K562 (cell line): ENCODE measurements around the gene AGO3. TPM values are rescaled to one million over a fixed set of nuclear protein-coding genes. Genes with fewer than 3 reads are reported as not detected.
A peak's percentile ranks its signal among the peaks of the same experiment; 100 is the strongest.

Source experiments
- ATAC-seq: fragments of 200-7000 bp; cut with Tn5 transposase; 3 replicates; pipeline ENCODE4 v1.9.1; 2020; ENCODE audit warnings: moderate library complexity
- BruUV-seq: library from RNA; stranded (reverse); fragments of 400-500 nt; replicated peaks from 2 replicates; lab custom pipeline; 2021; lab: Mats Ljungman, UMichigan
- CTCF ChIA-PET: fragments of 300-600 bp; formaldehyde crosslinking; extraction: SDS; loops from one replicate; lab custom pipeline; 2021; ENCODE audit warnings: low intra/inter-chr PET ratio; lab: Yijun Ruan, JAX
- POLR2A ChIA-PET: fragments of 300-600, 350-650 bp; sonication (Branson Sonifier 250); formaldehyde crosslinking; extraction: SDS; loops from one replicate; lab custom pipeline; 2021; ENCODE audit warnings: antibody characterized with exemption, inconsistent platforms; lab: Yijun Ruan, JAX
- DNase-seq, 4 experiments: peaks; one replicate each; pipeline versions ENCODE4 v3.0.0 to v3.0.0-alpha.2; 2011 to 2018; ENCODE audit warnings: low spot score in 3 of 4, mixed read lengths in 3 of 4; ENCODE audit errors: extremely low read depth in 1 of 4
- FAIRE-seq: peaks from 2 replicates; lab custom pipeline; 2011; peaks lifted over from hg19 to GRCh38; lab: Jason Lieb, UNC
- H2AFZ ChIP-seq: 2 replicates; pipeline ENCODE4 v1.6.0; 2011; ENCODE audit warnings: low read depth, low read length, control low read depth, inconsistent platforms
- H3K27ac ChIP-seq: fragments of 200-600 bp; 3 replicates; pipeline ENCODE4 v1.8.0; 2011; ENCODE audit warnings: low read depth, mild to moderate bottlenecking, control low read depth, inconsistent platforms, low read length, moderate library complexity, mixed read lengths; ENCODE audit errors: extremely low read depth
- H3K27me3 ChIP-seq, 2 experiments: fragments of 300-600 bp in 1 of 2; 2 replicates in 1 of 2; 3 replicates in 1 of 2; pipeline versions ENCODE4 v1.6.0 to v1.8.0; 2011; ENCODE audit warnings: inconsistent platforms in 2 of 2, low read length in 2 of 2, mild to moderate bottlenecking in 1 of 2, mixed read lengths in 1 of 2, moderate library complexity in 1 of 2; ENCODE audit not compliant: control insufficient read depth in 2 of 2, insufficient read depth in 2 of 2
- H3K36me3 ChIP-seq: fragments of 300-600 bp; 3 replicates; pipeline ENCODE4 v1.8.0; 2011; ENCODE audit warnings: mild to moderate bottlenecking, low read length, inconsistent platforms; ENCODE audit not compliant: control insufficient read depth, insufficient read depth
- H3K4me1 ChIP-seq, 2 experiments: fragments of 200-600 bp in 1 of 2; replicated peaks in 1 of 2; 2 replicates in 1 of 2; 3 replicates in 1 of 2; pipeline versions ENCODE4 v1.5.1 to v1.8.0; 2011; ENCODE audit warnings: inconsistent platforms in 2 of 2, low read length in 2 of 2, mild to moderate bottlenecking in 1 of 2, mixed read lengths in 1 of 2, moderate library complexity in 1 of 2; ENCODE audit not compliant: control insufficient read depth in 2 of 2, insufficient read depth in 2 of 2
- H3K4me2 ChIP-seq: 2 replicates; pipeline ENCODE4 v1.6.1; 2011; ENCODE audit warnings: low read length, control low read depth, inconsistent platforms, mixed read lengths; ENCODE audit not compliant: insufficient read depth
- H3K4me3 ChIP-seq: fragments of 200-600 bp; sonication (generic), shearing (Covaris generic); 2 replicates; pipeline ENCODE4 v1.5.1; 2016; ENCODE audit warnings: control low read depth, inconsistent platforms
- H3K79me2 ChIP-seq: fragments of 200-600 bp; 3 replicates; pipeline ENCODE4 v1.8.0; 2011; ENCODE audit warnings: low read length, inconsistent platforms; ENCODE audit not compliant: control insufficient read depth, insufficient read depth
- H3K9ac ChIP-seq, 2 experiments: 2 replicates each; pipeline versions ENCODE4 v1.6.0 to v1.6.1; 2011; ENCODE audit warnings: low read depth in 2 of 2, low read length in 2 of 2, control low read depth in 1 of 2, inconsistent platforms in 1 of 2, mild to moderate bottlenecking in 1 of 2, mixed read lengths in 1 of 2; ENCODE audit not compliant: insufficient read depth in 1 of 2
- H3K9me1 ChIP-seq: one replicate; pipeline ENCODE4 v1.6.0; 2011; ENCODE audit warnings: inconsistent platforms, mild to moderate bottlenecking, low read length, moderate library complexity; ENCODE audit not compliant: control insufficient read depth, insufficient read depth
- H3K9me3 ChIP-seq: replicated peaks from 2 replicates; pipeline ENCODE4 v1.5.1; 2011; ENCODE audit warnings: low read depth, low read length, inconsistent platforms; ENCODE audit not compliant: control insufficient read depth, insufficient read depth
- H4K20me1 ChIP-seq: replicated peaks from 2 replicates; pipeline ENCODE4 v1.6.1; 2011; ENCODE audit warnings: low read length, inconsistent platforms, mixed read lengths; ENCODE audit not compliant: control insufficient read depth, insufficient read depth
- CTBP1 ChIP-seq: fragments of 450-650 bp; IDR thresholded peaks from 2 replicates; pipeline ENCODE4 v1.6.1; 2016; ENCODE audit warnings: borderline replicate concordance
- PHF21A ChIP-seq: fragments of 450-650 bp; IDR thresholded peaks from 2 replicates; pipeline ENCODE4 v1.6.1; 2017; ENCODE audit warnings: low read depth, borderline replicate concordance
- POLR3G ChIP-seq: IDR thresholded peaks from 2 replicates; pipeline ENCODE4 v1.6.1; 2011; ENCODE audit not compliant: insufficient read length, insufficient replicate concordance; ENCODE audit errors: extremely low read depth
- SMARCC2 ChIP-seq: fragments of 450-650 bp; IDR thresholded peaks from 2 replicates; pipeline ENCODE4 v1.6.1; 2017; ENCODE audit warnings: antibody characterized with exemption, moderate library complexity, mild to moderate bottlenecking, low read depth
- TEAD1 ChIP-seq, 2 experiments: fragments of 450-650 bp in 1 of 2; sonication (generic) in 1 of 2; formaldehyde crosslinking; IDR thresholded peaks; 2 replicates each; pipeline versions ENCODE4 v1.4.0 to v1.8.0; 2020 to 2022; ENCODE audit warnings: mild to moderate bottlenecking in 2 of 2, missing genetic modification reagents in 1 of 2
- WGBS: fragments of 100-300 bp; shearing (Covaris generic); methylation state at CpG from one replicate; pipeline ENCODE4 v1.1.6; 2016; ENCODE audit warnings: low coverage, mixed read lengths; ENCODE audit not compliant: insufficient coverage; ENCODE audit errors: missing lambda C conversion rate; 5-methylcytosine and 5-hydroxymethylcytosine counted together
- in situ Hi-C: fragments of 300-500 bp; cut with MboI; formaldehyde crosslinking; loops from 4 replicates; pipeline ENCODE4 v1.15.0; 2018; ENCODE audit warnings: inconsistent platforms, mixed read lengths
- intact Hi-C: fragments of 100-400 bp; cut with micrococcal nuclease; formaldehyde crosslinking; loops from 2 replicates; pipeline ENCODE4 v1.14.2; 2022
- polyA plus RNA-seq, 8 experiments: library from polyadenylated mRNA; depleted of rRNA in 4 of 8; stranded (reverse) in 5 of 8; unstranded in 3 of 8; fragments of >200 nt; fragmentation: Nextera tagmentation in 2 of 8; fragmentation: Illumina TruSeq in 1 of 8; extraction: Ambion mirVana in 2 of 8; extraction: Trizol in 1 of 8; gene quantifications; 2 replicates each; pipeline versions ENCODE4 v1.2.1 to v1.2.3, GENCODE V29; 2011 to 2014; ENCODE audit warnings: inconsistent platforms in 1 of 8, missing spikeins in 1 of 8
- total RNA-seq, 7 experiments: library from RNA; depleted of rRNA in 6 of 7; stranded (reverse); fragments of >200 nt in 6 of 7; fragmentation: Illumina TruSeq in 2 of 7; extraction: Trizol in 2 of 7; gene quantifications; 2 replicates each; pipeline versions ENCODE4 v1.2.1 to v1.2.3, GENCODE V29; 2011 to 2021; ENCODE audit warnings: low replicate concordance in 1 of 7
- TF ChIP-seq, protein P1 (sequence below): fragments of 250-450 bp; sonication (Bioruptor Pico); IDR thresholded peaks from 2 replicates; pipeline ENCODE4 v1.5.0; 2021; ENCODE audit warnings: mild to moderate bottlenecking, borderline replicate concordance
- TF ChIP-seq, protein P2 (sequence below): IDR thresholded peaks from 2 replicates; pipeline ENCODE4 v1.6.1; 2016; ENCODE audit warnings: missing genetic modification characterization, missing compliant biosample characterization
- TF ChIP-seq, protein P3 (sequence below), 2 experiments: fragments of 150-350 bp in 1 of 2; IDR thresholded peaks; 2 replicates each; pipeline ENCODE4 v1.6.1; 2012 to 2016; ENCODE audit warnings: low read depth in 2 of 2, low read length in 2 of 2, mild to moderate bottlenecking in 1 of 2, moderate library complexity in 1 of 2

Gene AGO3
- total and polyA plus RNA-seq, 9 of the 15 experiments (the other 6 are each of a cell fraction or from before 2014, with no cell fraction given) = 4.5 to 41.5 (median 22.7) TPM

DNA sequence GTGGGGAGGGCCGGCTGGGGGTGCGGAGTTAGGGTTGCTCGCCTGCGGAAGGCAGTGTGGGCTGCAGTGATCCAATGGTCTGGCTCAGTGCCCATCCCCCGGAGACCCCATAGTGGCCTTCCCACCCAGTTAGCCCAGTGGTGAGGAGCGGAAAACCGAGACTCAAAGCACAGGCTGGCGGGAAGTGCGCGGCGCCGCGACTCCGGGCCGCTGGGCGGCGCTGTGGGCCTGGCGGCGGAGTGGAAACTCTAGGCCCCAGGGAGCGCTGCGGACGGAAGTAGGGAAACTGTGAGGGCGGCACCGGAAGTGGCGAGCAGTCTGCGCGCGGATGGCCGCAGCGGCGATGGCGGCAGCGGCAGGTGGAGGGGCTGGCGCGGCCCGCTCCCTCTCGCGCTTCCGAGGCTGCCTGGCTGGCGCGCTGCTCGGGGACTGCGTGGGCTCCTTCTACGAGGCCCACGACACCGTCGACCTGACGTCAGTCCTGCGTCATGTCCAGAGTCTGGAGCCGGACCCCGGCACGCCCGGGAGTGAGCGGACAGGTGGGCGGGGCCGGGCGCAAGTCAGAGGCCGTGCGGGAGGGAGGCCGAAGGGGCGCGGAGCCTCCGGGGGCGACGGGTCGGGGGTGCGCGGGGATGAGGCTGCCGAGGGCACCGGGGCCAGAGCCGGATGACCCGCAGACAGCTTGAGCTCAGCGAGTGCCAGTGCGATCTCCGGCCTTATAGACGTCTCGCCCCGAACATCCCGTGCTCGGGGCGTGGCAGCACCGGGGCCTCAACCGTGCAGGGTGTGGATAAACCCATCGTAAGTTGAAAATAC is 157.9 kb downstream of the AGO3 start, which contains the start of gene ADPRS (continued):
- TF ChIP-seq, protein P1, sequence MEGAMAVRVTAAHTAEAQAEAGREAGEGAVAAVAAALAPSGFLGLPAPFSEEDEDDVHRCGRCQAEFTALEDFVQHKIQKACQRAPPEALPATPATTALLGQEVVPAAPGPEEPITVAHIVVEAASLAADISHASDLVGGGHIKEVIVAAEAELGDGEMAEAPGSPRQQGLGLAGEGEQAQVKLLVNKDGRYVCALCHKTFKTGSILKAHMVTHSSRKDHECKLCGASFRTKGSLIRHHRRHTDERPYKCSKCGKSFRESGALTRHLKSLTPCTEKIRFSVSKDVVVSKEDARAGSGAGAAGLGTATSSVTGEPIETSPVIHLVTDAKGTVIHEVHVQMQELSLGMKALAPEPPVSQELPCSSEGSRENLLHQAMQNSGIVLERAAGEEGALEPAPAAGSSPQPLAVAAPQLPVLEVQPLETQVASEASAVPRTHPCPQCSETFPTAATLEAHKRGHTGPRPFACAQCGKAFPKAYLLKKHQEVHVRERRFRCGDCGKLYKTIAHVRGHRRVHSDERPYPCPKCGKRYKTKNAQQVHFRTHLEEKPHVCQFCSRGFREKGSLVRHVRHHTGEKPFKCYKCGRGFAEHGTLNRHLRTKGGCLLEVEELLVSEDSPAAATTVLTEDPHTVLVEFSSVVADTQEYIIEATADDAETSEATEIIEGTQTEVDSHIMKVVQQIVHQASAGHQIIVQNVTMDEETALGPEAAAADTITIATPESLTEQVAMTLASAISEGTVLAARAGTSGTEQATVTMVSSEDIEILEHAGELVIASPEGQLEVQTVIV (CRISPR knock-in tag) = no peak
- peak; percentile 94 for TF ChIP-seq CTBP1
- TF ChIP-seq POLR3G = no peak

DNA sequence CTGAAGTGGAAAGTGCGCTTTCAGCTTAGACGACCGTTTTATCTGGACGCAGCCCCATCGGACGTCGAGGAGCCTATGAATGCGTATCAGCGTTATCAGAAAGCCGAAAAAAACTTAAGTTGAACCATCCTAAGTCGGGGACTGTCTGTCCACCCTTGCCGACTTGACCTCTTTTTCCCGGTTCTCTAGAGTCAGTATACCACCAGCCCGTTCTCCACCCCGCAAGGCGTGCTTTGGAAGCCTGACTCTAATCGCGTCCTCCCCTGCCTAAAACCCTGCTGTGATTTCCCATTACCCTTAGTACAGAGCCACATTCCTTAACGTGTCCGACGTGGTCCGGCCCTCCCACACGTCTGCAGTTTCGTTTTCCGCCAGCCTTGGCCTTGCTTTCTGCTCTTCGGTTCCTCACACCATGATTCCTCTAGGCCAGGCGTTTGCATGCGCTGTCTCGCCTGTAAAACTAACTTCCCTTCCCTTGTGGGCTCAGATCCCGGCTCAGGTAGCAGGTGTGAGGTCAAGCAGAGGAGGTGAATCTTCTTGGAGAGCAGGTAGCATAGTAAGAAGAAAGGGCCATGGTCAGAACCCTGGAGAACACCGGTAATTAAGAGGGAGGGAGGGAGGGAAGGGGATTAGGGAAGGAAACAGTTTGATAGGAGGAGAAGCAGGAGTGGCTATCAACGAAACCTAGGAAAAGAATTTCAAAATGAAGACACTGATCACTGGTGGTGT is 158.7 kb downstream of the AGO3 start:
- peak; percentile 2; the same call in 2 of the 3 replicates for ATAC-seq
- peaks cover 21% of the 10 kb centered on the region for H3K79me2 ChIP-seq
- H3K36me3 ChIP-seq = peaks cover 46% of the 10 kb centered on the region; the same call in 2 of the 3 replicates
- CTCF ChIA-PET = interaction anchor here (0.6 to 2.0 kb wide), 2 partner anchors 10 to 980 kb away, joined by 5 to 8 read pairs; no protein-coding TSS in a partner anchor
- H4K20me1 ChIP-seq = no peaks in the 10 kb centered on the region
- no peaks in the 10 kb centered on the region for H3K27me3 ChIP-seq
- H3K4me3 ChIP-seq = peak overlapping the region; percentile 92
- POLR2A ChIA-PET = interaction anchor here (0.6 kb wide), 1 partner anchor 72 kb away, joined by 3 read pairs; no protein-coding TSS in a partner anchor
- WGBS = 4% methylated on average over 30 of the region's 32 CpGs
- peak; percentile 70 for FAIRE-seq
- H2AFZ ChIP-seq = peak overlapping the region; percentile 99
- H3K4me1 ChIP-seq = peaks cover 18 to 35% of the 10 kb centered on the region in 2 experiments; a peak in 4 of 5 replicates
- peak overlapping the region; percentile 97 for H3K4me2 ChIP-seq
- peak in 3 of 4 experiments; percentile 20 to 46 (median 21) for DNase-seq
- H3K27ac ChIP-seq = peak overlapping the region; percentile 70
- in situ Hi-C loops = loop anchor here (5.0 kb wide), 1 partner anchor 98 kb away; no protein-coding TSS in a partner anchor
- intact Hi-C loops = loop anchor here (5.0 kb wide), 2 partner anchors 157 to 232 kb away; partner anchors contain the start of gene AGO3
- TSS peak; percentile 79 for BruUV-seq
- H3K9ac ChIP-seq = peak overlapping the region; percentile 70 to 96
- no peaks in the 10 kb centered on the region for H3K9me3 ChIP-seq
- H3K9me1 ChIP-seq = peaks cover 11% of the 10 kb centered on the region
- TF ChIP-seq PHF21A (0 out of 2 replicates have a peak, but pooled peaks have one; percentile 80), SMARCC2 (no peak), TEAD1 (CRISPR knock-in tag; IDR thresholded peaks at IDR 0.05) (no peak)
- TF ChIP-seq, protein P2, sequence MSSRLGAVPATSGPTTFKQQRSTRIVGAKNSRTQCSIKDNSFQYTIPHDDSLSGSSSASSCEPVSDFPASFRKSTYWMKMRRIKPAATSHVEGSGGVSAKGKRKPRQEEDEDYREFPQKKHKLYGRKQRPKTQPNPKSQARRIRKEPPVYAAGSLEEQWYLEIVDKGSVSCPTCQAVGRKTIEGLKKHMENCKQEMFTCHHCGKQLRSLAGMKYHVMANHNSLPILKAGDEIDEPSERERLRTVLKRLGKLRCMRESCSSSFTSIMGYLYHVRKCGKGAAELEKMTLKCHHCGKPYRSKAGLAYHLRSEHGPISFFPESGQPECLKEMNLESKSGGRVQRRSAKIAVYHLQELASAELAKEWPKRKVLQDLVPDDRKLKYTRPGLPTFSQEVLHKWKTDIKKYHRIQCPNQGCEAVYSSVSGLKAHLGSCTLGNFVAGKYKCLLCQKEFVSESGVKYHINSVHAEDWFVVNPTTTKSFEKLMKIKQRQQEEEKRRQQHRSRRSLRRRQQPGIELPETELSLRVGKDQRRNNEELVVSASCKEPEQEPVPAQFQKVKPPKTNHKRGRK (tag) = no peak
- TF ChIP-seq, protein P3, sequence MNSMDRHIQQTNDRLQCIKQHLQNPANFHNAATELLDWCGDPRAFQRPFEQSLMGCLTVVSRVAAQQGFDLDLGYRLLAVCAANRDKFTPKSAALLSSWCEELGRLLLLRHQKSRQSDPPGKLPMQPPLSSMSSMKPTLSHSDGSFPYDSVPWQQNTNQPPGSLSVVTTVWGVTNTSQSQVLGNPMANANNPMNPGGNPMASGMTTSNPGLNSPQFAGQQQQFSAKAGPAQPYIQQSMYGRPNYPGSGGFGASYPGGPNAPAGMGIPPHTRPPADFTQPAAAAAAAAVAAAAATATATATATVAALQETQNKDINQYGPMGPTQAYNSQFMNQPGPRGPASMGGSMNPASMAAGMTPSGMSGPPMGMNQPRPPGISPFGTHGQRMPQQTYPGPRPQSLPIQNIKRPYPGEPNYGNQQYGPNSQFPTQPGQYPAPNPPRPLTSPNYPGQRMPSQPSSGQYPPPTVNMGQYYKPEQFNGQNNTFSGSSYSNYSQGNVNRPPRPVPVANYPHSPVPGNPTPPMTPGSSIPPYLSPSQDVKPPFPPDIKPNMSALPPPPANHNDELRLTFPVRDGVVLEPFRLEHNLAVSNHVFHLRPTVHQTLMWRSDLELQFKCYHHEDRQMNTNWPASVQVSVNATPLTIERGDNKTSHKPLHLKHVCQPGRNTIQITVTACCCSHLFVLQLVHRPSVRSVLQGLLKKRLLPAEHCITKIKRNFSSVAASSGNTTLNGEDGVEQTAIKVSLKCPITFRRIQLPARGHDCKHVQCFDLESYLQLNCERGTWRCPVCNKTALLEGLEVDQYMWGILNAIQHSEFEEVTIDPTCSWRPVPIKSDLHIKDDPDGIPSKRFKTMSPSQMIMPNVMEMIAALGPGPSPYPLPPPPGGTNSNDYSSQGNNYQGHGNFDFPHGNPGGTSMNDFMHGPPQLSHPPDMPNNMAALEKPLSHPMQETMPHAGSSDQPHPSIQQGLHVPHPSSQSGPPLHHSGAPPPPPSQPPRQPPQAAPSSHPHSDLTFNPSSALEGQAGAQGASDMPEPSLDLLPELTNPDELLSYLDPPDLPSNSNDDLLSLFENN (IDR thresholded peaks at IDR 0.05; ENCODE audit: low read depth in 2 of 2, low read length in 2 of 2) = no peak
